OCI-M2 (cell line): Measurements from ENCODE around the gene SPAG17.
A peak's percentile ranks its signal among the peaks of the same experiment; 100 is the strongest.
"Not testable (repeated sequence)": the region's sequence is repeated elsewhere in the genome, so short reads cannot be mapped to it uniquely, and the experiment has no call there.

Experiments
- DNase-seq: peaks from one replicate; lab custom pipeline; 2025; ENCODE audit not compliant: unreplicated experiment; lab: John Stamatoyannopoulos, UW

The SPAG17 gene

GRCh38 chr1:117985973-117986372 lies 199.1 kb downstream of the SPAG17 start:
- DNase-seq, result no peak

GRCh38 chr1:117985239-117985638 lies 199.8 kb downstream of the SPAG17 start:
- no peak for DNase-seq

- DNase-seq, result no peak
Measured at GRCh38 chr1:117981455-117982192, 203.4 kb downstream of the SPAG17 start.

- no peak for DNase-seq
Measured at GRCh38 chr1:117976381-117976780, 208.6 kb downstream of the SPAG17 start.

GRCh38 chr1:117971777-117972176 lies 213.3 kb downstream of the SPAG17 start:
- no peak for DNase-seq

GRCh38 chr1:117970252-117970651 lies 214.8 kb downstream of the SPAG17 start:
- DNase-seq, result no peak

GRCh38 chr1:117967881-117968280 lies 217.1 kb downstream of the SPAG17 start:
- no peak for DNase-seq

- no peak for DNase-seq
Measured at GRCh38 chr1:117967477-117967876, 217.6 kb downstream of the SPAG17 start.

- DNase-seq, result no peak
Measured at GRCh38 chr1:117964290-117965038, 220.6 kb downstream of the SPAG17 start.

- DNase-seq, result no peak
Measured at GRCh38 chr1:117959364-117959763, 225.7 kb downstream of the SPAG17 start.

GRCh38 chr1:117952386-117952785 lies 232.6 kb downstream of the SPAG17 start:
- DNase-seq, result no peak

GRCh38 chr1:117942293-117942692 lies 242.7 kb downstream of the SPAG17 start:
- DNase-seq, result no peak

- no peak for DNase-seq
Measured at GRCh38 chr1:117933769-117934168, 251.3 kb downstream of the SPAG17 start.

- DNase-seq, result no peak
Measured at GRCh38 chr1:117932576-117932975, 252.5 kb downstream of the SPAG17 start.

- DNase-seq, result no peak
Measured at GRCh38 chr1:117930484-117930883, 254.5 kb downstream of the SPAG17 start.

- DNase-seq, result no peak
Measured at GRCh38 chr1:117930173-117930447, 254.9 kb downstream of the SPAG17 start.

GRCh38 chr1:117929343-117930172 lies 255.5 kb downstream of the SPAG17 start, which contains the start of the genes GDAP2 and WDR3:
GDAP2 (minus strand) TSS chr1:117929621; CDS start chr1:117920357, 9,264 bp downstream.
WDR3 (plus strand) TSS chr1:117929739; CDS start chr1:117933320, 3,581 bp downstream.
- DNase-seq, result peak; percentile 54

GRCh38 chr1:117928881-117929342 lies 256.1 kb downstream of the SPAG17 start:
- DNase-seq, result peak; percentile 5

GRCh38 chr1:117925981-117926380 lies 259.0 kb downstream of the SPAG17 start:
- no peak for DNase-seq

- DNase-seq, result not testable (repeated sequence)
Measured at GRCh38 chr1:117922717-117923116, 262.3 kb downstream of the SPAG17 start.

GRCh38 chr1:117921991-117922390 lies 263.0 kb downstream of the SPAG17 start:
- DNase-seq, result no peak
